Ovary (tissue), 9 donors: Measurements from ENCODE around the gene SRD5A1. TPM values are rescaled to one million over a fixed set of nuclear protein-coding genes. Genes with fewer than 3 reads are reported as not detected.

ENCODE experiments used
- DNase-seq, 5 donors: peaks; one replicate each; pipeline ENCODE4 v3.0.0-alpha.2; 2019 to 2020
- H3K27ac ChIP-seq, 2 donors: fragments of 200-600 bp; one replicate each; pipeline versions ENCODE4 v1.5.1 to v1.8.0; 2019 to 2022
- H3K27me3 ChIP-seq: fragments of 200-600 bp; one replicate; pipeline ENCODE4 v1.8.0; 2022
- H3K36me3 ChIP-seq: fragments of 200-600 bp; sonication (generic); one replicate; pipeline ENCODE4 v1.5.1; 2019
- H3K4me1 ChIP-seq: one replicate; pipeline ENCODE4 v1.8.1; 2013; ENCODE audit warnings: mild to moderate bottlenecking, moderate library complexity; ENCODE audit not compliant: insufficient read depth
- H3K4me3 ChIP-seq: fragments of 200-600 bp; sonication (generic); one replicate; pipeline ENCODE4 v1.5.1; 2017
- H3K9me3 ChIP-seq, 2 donors: fragments of 200-600 bp in 1 of 2; sonication (generic) in 1 of 2; one replicate each; pipeline versions ENCODE4 v1.5.1 to v1.8.1; 2013 to 2019; ENCODE audit warnings: mild to moderate bottlenecking in 1 of 2, moderate library complexity in 1 of 2
- CTCF ChIP-seq, 3 donors: fragments of 450-650 bp in 2 of 3; fragments of 200-600 bp in 1 of 3; IDR thresholded peaks; one replicate each; pipeline versions ENCODE4 v1.5.1 to v1.8.0; 2016 to 2022; ENCODE audit warnings: antibody characterized with exemption in 3 of 3, mild to moderate bottlenecking in 1 of 3
- EP300 ChIP-seq: sonication (generic); formaldehyde crosslinking; IDR thresholded peaks from one replicate; pipeline ENCODE4 v1.6.1; 2017; ENCODE audit warnings: antibody characterized with exemption
- POLR2A ChIP-seq: fragments of 450-650 bp; IDR thresholded peaks from one replicate; pipeline ENCODE4 v1.6.1; 2017; ENCODE audit warnings: antibody characterized with exemption, mild to moderate bottlenecking, moderate library complexity
- WGBS, 3 donors: extraction: QIAGEN DNeasy Blood & Tissue Kit in 1 of 3; methylation state at CpG; one replicate each; pipeline versions ENCODE4 v1.1.5 to v1.1.7; 2013 to 2017; 5-methylcytosine and 5-hydroxymethylcytosine counted together
- intact Hi-C, 4 donors: fragments of 100-400 bp; cut with DNase I; formaldehyde crosslinking; loops; one replicate each; pipeline versions ENCODE4 v1.11.0 to v1.15.1; 2022 to 2023
- polyA plus RNA-seq, 2 donors: library from polyadenylated mRNA; stranded (reverse); fragments of 200-250 nt in 1 of 2; fragments of 350-450 nt in 1 of 2; fragmentation: Illumina TruSeq in 1 of 2; extraction: RNeasy Lipid Tissue Mini Kit (QIAGEN cat#74804) in 1 of 2; gene quantifications; one replicate each; pipeline ENCODE4 v1.2.3, GENCODE V29; 2013 to 2014
- total RNA-seq, 7 donors: library from RNA; depleted of rRNA in 2 of 7; stranded (reverse); fragments of >200 nt in 2 of 7; fragmentation: NEBNext Ultra II Directional in 3 of 7; extraction: Animal tissue kit (Norgen Biotek cat#: 25700) in 3 of 7; gene quantifications; one replicate each; pipeline versions ENCODE4 v1.1.0 to v1.2.4, GENCODE V29; 2016 to 2023
- donor health status: DM: no; HTN: no; CAD: no; lungs with moderate emphysema.
- donor health status: DM: no; HTN: no; CAD: no.
- donor health status: Bipolar disorder and iron deficiency.
- donor health status: DM: yes; HTN: yes; CAD: no.
- donor health status: DM: no; HTN: no; CAD: no.
- donor health status: DM: yes; HTN: yes; CAD: no.

Gene SRD5A1
- total and polyA plus RNA-seq, 9 donors = 4.4 to 13.5 (median 9.4) TPM

GRCh38 chr5:6601271-6601670 lies 32.0 kb upstream of the SRD5A1 start:
- peaks cover 3% of the 10 kb centered on the region for H3K4me1 ChIP-seq
- no peaks in the 10 kb centered on the region for H3K36me3 ChIP-seq
- intact Hi-C loops = no loop called here
- no peak overlapping the region for H3K4me3 ChIP-seq
- no peak for TF ChIP-seq POLR2A
- TF ChIP-seq CTCF (IDR thresholded peaks at IDR 0.05) = no peak
- TF ChIP-seq EP300 = no peak
- H3K27ac ChIP-seq = no peak overlapping the region
- DNase-seq = no peak
- H3K27me3 ChIP-seq = no peaks in the 10 kb centered on the region
- 87 to 89% (median 89%) methylated on average over 11 of the region's 11 CpGs for WGBS, 3 donors
- H3K9me3 ChIP-seq = no peaks in the 10 kb centered on the region

GRCh38 chr5:6601816-6602215 lies 31.4 kb upstream of the SRD5A1 start:
- intact Hi-C loops = no loop called here
- WGBS, 3 donors = 93 to 95% (median 94%) methylated on average over 11 of the region's 11 CpGs

GRCh38 chr5:6602441-6602840 lies 30.8 kb upstream of the SRD5A1 start:
- DNase-seq = no peak
- intact Hi-C loops = no loop called here
- Histone ChIP-seq H3K36me3 (no peaks in the 10 kb centered on the region), H3K27ac (no peak overlapping the region), H3K27me3 (no peaks in the 10 kb centered on the region), H3K9me3 (no peaks in the 10 kb centered on the region), H3K4me1 (peaks cover 3% of the 10 kb centered on the region), H3K4me3 (no peak overlapping the region)
- TF ChIP-seq POLR2A (no peak), EP300 (no peak), CTCF (IDR thresholded peaks at IDR 0.05) (no peak)
- 89 to 90% (median 90%) methylated on average over 7 of the region's 7 CpGs for WGBS, 3 donors

More at GRCh38 chr5:6601816-6602215, 31.4 kb upstream of the SRD5A1 start:
- no peak overlapping the region for H3K27ac ChIP-seq
- H3K9me3 ChIP-seq = no peaks in the 10 kb centered on the region
- H3K27me3 ChIP-seq = no peaks in the 10 kb centered on the region
- TF ChIP-seq POLR2A (no peak), EP300 (no peak), CTCF (IDR thresholded peaks at IDR 0.05) (no peak)
- peaks cover 3% of the 10 kb centered on the region for H3K4me1 ChIP-seq
- H3K36me3 ChIP-seq = no peaks in the 10 kb centered on the region
- no peak overlapping the region for H3K4me3 ChIP-seq
- DNase-seq = no peak

GRCh38 chr5:6603643-6604042 lies 29.6 kb upstream of the SRD5A1 start:
- H3K27ac ChIP-seq = no peak overlapping the region
- intact Hi-C loops = no loop called here
- no peaks in the 10 kb centered on the region for H3K27me3 ChIP-seq
- no peaks in the 10 kb centered on the region for H3K4me1 ChIP-seq
- DNase-seq = no peak
- no peaks in the 10 kb centered on the region for H3K9me3 ChIP-seq
- H3K4me3 ChIP-seq = no peak overlapping the region
- no peak for TF ChIP-seq EP300
- no peak for TF ChIP-seq CTCF (IDR thresholded peaks at IDR 0.05)
- no peak for TF ChIP-seq POLR2A
- H3K36me3 ChIP-seq = no peaks in the 10 kb centered on the region
- WGBS, 3 donors = 79 to 88% (median 87%) methylated on average over 5 of the region's 5 CpGs

- Histone ChIP-seq H3K9me3 (no peaks in the 10 kb centered on the region), H3K4me1 (no peaks in the 10 kb centered on the region), H3K27ac (no peak overlapping the region), H3K4me3 (no peak overlapping the region), H3K36me3 (no peaks in the 10 kb centered on the region), H3K27me3 (no peaks in the 10 kb centered on the region)
- intact Hi-C loops = no loop called here
- no peak for TF ChIP-seq CTCF (IDR thresholded peaks at IDR 0.05)
- no peak for TF ChIP-seq EP300
- TF ChIP-seq POLR2A = no peak
- WGBS, 3 donors = 85 to 93% (median 92%) methylated on average over 6 of the region's 6 CpGs
- no peak for DNase-seq
Measured at GRCh38 chr5:6604341-6604740, 28.9 kb upstream of the SRD5A1 start.
